A673 (cell line): ENCODE data around the gene MAP3K13. TPM values are rescaled to one million over a fixed set of nuclear protein-coding genes. Genes with fewer than 3 reads are reported as not detected.
A peak's percentile ranks its signal among the peaks of the same experiment; 100 is the strongest.

Source experiments
- BruUV-seq: library from RNA; stranded (reverse); fragments of 400-500 nt; replicated peaks from 2 replicates; lab custom pipeline; 2021; lab: Mats Ljungman, UMichigan
- CTCF ChIA-PET: fragments of 300-600 bp; sonication (Branson Sonifier 250); formaldehyde crosslinking; loops from one replicate; lab custom pipeline; 2022; ENCODE audit warnings: antibody characterized with exemption; lab: Charles Lee
- POLR2A ChIA-PET: fragments of 300-600 bp; sonication (Branson Sonifier 250); formaldehyde crosslinking; loops from one replicate; lab custom pipeline; 2022; ENCODE audit warnings: antibody characterized with exemption; ENCODE audit not compliant: low non-redundant PET; lab: Charles Lee
- DNase-seq: peaks from one replicate; pipeline ENCODE4 v3.0.0-alpha.2; 2015; ENCODE audit warnings: low spot score
- H3K27ac ChIP-seq: fragments of 200-600 bp; sonication (generic); 2 replicates; pipeline ENCODE4 v1.5.1; 2016; ENCODE audit warnings: mixed run types, low read depth, mild to moderate bottlenecking, mixed read lengths, antibody characterized with exemption, low read length; ENCODE audit not compliant: poor library complexity, severe bottlenecking
- H3K27me3 ChIP-seq: fragments of 200-600 bp; sonication (generic); replicated peaks from 2 replicates; pipeline ENCODE4 v1.6.1; 2017; ENCODE audit warnings: mixed run types, low read depth, mild to moderate bottlenecking, mixed read lengths, antibody characterized with exemption, low read length; ENCODE audit not compliant: insufficient read depth, poor library complexity
- H3K36me3 ChIP-seq: fragments of 200-600 bp; sonication (generic); 2 replicates; pipeline ENCODE4 v1.6.1; 2016; ENCODE audit warnings: mixed run types, mild to moderate bottlenecking, mixed read lengths, antibody characterized with exemption, low read length; ENCODE audit not compliant: insufficient read depth, poor library complexity, severe bottlenecking
- H3K4me1 ChIP-seq: fragments of 200-600 bp; sonication (generic); 2 replicates; pipeline ENCODE4 v1.6.1; 2017; ENCODE audit warnings: mixed run types, mild to moderate bottlenecking, mixed read lengths, antibody characterized with exemption, low read length; ENCODE audit not compliant: insufficient read depth, poor library complexity, severe bottlenecking
- H3K4me3 ChIP-seq: fragments of 200-600 bp; sonication (generic); 2 replicates; pipeline ENCODE4 v1.5.1; 2016; ENCODE audit warnings: low read depth, mixed run types, mild to moderate bottlenecking, mixed read lengths, low read length; ENCODE audit not compliant: poor library complexity, severe bottlenecking
- H3K9me3 ChIP-seq: fragments of 200-600 bp; sonication (generic); 2 replicates; pipeline ENCODE4 v1.6.1; 2016; ENCODE audit warnings: mixed run types, low read depth, mild to moderate bottlenecking, mixed read lengths, antibody characterized with exemption, low read length; ENCODE audit not compliant: poor library complexity, severe bottlenecking
- EZH2 ChIP-seq: fragments of 200-600 bp; sonication (generic); IDR thresholded peaks from 2 replicates; pipeline ENCODE4 v1.6.1; 2017; ENCODE audit warnings: borderline replicate concordance, low read depth, mild to moderate bottlenecking, mixed read lengths, antibody characterized with exemption, low read length; ENCODE audit not compliant: poor library complexity, severe bottlenecking
- intact Hi-C: fragments of 100-400 bp; cut with micrococcal nuclease; formaldehyde crosslinking; loops from one replicate; pipeline ENCODE4 v1.10.0; 2022; ENCODE audit not compliant: unreplicated experiment
- total RNA-seq: library from RNA; stranded (reverse); gene quantifications from 2 replicates; pipeline ENCODE4 v1.2.3, GENCODE V29; 2021
- TF ChIP-seq, protein P1 (sequence below): fragments of 300-800, 200-600 bp; sonication (generic); conservative IDR thresholded peaks from 2 replicates; pipeline ENCODE4 v1.5.1; 2017; ENCODE audit warnings: low read depth, mild to moderate bottlenecking, antibody characterized with exemption, low read length, moderate library complexity, mixed read lengths

The MAP3K13 gene
- total RNA-seq, 1 experiment from 2014 or later = 26.8 TPM

DNA sequence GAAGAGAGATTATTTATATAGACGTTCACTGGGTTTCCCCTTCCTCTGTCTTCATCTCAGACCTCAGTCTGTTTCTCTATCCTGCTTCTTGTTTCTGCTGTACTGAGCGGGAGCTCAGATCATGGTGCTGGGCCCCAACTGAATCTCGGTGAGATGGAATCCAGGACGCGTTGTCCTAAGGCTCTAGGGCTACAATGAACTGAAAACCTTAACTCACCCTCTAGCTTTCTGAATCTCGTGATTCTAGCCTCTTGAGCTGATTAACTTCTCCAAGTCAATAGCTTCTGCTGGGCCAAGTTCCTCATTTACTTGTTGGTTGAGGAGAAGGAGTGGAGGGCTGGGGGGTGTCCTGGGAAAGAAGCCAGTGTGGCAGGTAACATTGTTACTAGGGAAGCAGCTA, 32.7 kb upstream of the MAP3K13 start:
- ChIA-PET POLR2A (no interaction called here), CTCF (no interaction called here)
- peaks cover 11% of the 10 kb centered on the region for H3K4me1 ChIP-seq
- intact Hi-C loops = no loop called here
- BruUV-seq = no TSS peak
- no peak overlapping the region for H3K4me3 ChIP-seq
- H3K27me3 ChIP-seq = no peaks in the 10 kb centered on the region
- H3K9me3 ChIP-seq = no peaks in the 10 kb centered on the region
- DNase-seq = no peak
- no peaks in the 10 kb centered on the region for H3K36me3 ChIP-seq
- TF ChIP-seq EZH2 = no peak
- TF ChIP-seq, protein P1, sequence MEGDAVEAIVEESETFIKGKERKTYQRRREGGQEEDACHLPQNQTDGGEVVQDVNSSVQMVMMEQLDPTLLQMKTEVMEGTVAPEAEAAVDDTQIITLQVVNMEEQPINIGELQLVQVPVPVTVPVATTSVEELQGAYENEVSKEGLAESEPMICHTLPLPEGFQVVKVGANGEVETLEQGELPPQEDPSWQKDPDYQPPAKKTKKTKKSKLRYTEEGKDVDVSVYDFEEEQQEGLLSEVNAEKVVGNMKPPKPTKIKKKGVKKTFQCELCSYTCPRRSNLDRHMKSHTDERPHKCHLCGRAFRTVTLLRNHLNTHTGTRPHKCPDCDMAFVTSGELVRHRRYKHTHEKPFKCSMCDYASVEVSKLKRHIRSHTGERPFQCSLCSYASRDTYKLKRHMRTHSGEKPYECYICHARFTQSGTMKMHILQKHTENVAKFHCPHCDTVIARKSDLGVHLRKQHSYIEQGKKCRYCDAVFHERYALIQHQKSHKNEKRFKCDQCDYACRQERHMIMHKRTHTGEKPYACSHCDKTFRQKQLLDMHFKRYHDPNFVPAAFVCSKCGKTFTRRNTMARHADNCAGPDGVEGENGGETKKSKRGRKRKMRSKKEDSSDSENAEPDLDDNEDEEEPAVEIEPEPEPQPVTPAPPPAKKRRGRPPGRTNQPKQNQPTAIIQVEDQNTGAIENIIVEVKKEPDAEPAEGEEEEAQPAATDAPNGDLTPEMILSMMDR = no peak
- H3K27ac ChIP-seq = no peak overlapping the region

- Histone ChIP-seq H3K4me3 (no peak overlapping the region), H3K4me1 (peaks cover 11% of the 10 kb centered on the region), H3K36me3 (no peaks in the 10 kb centered on the region), H3K9me3 (no peaks in the 10 kb centered on the region), H3K27me3 (no peaks in the 10 kb centered on the region), H3K27ac (no peak overlapping the region)
- POLR2A ChIA-PET = no interaction called here
- no peak for DNase-seq
- intact Hi-C loops = no loop called here
- TF ChIP-seq, protein P1 = no peak
- TF ChIP-seq EZH2 = no peak
- BruUV-seq = no TSS peak
- CTCF ChIA-PET = no interaction called here
These were observed 32.3 kb upstream of the MAP3K13 start for GRCh38 chr3:185330644-185331043.

GRCh38 chr3:185332026-185332735, 30.8 kb upstream of the MAP3K13 start:
- Histone ChIP-seq H3K4me3 (no peak overlapping the region), H3K9me3 (no peaks in the 10 kb centered on the region), H3K27me3 (no peaks in the 10 kb centered on the region), H3K36me3 (no peaks in the 10 kb centered on the region), H3K27ac (peak overlapping the region; percentile 37), H3K4me1 (peaks cover 11% of the 10 kb centered on the region)
- BruUV-seq = no TSS peak
- TF ChIP-seq, protein P1 = no peak
- TF ChIP-seq EZH2 = no peak
- POLR2A ChIA-PET = interaction anchor here (0.5 kb wide), 1 partner anchor 150 kb away, joined by 3 read pairs; no protein-coding TSS in a partner anchor
- intact Hi-C loops = no loop called here
- CTCF ChIA-PET = no interaction called here
- DNase-seq = peak; percentile 85
